ENCODE data around the gene MICU1.

DNA sequence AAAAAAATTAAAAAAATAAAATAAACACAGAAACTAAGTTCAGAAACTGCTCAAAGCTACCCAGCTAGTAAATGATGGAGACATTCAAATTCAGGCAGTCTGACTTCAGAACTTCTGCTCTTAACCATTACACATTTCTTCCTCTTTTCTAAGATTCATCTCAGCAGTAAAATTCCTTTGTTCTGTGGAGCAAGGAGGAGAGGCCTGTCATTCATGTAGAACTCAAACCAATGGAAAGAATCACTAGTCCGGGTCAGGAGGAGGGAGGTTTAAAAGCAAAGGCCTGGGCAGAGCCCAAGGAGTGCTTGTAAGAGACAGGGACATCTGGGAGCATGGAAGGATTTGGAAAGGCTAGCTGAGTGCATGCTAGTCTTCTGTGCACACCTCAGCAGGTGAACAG lies 233.3 kb downstream of the MICU1 start:
- TF ChIP-seq, protein P1, sequence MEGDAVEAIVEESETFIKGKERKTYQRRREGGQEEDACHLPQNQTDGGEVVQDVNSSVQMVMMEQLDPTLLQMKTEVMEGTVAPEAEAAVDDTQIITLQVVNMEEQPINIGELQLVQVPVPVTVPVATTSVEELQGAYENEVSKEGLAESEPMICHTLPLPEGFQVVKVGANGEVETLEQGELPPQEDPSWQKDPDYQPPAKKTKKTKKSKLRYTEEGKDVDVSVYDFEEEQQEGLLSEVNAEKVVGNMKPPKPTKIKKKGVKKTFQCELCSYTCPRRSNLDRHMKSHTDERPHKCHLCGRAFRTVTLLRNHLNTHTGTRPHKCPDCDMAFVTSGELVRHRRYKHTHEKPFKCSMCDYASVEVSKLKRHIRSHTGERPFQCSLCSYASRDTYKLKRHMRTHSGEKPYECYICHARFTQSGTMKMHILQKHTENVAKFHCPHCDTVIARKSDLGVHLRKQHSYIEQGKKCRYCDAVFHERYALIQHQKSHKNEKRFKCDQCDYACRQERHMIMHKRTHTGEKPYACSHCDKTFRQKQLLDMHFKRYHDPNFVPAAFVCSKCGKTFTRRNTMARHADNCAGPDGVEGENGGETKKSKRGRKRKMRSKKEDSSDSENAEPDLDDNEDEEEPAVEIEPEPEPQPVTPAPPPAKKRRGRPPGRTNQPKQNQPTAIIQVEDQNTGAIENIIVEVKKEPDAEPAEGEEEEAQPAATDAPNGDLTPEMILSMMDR (conservative IDR thresholded peaks at IDR 0.05; ENCODE audit: low read length): no peak
- TF ChIP-seq EZH2phosphoT487 (IDR thresholded peaks at IDR 0.05; ENCODE audit: borderline replicate concordance, low read depth, low read length): no peak

Measured in OCI-LY7 (cell line).